SK-N-SH (cell line): ENCODE results near the gene SLC9A6.

Experiments
- CHD2 ChIP-seq: fragments of 150-350 bp; IDR thresholded peaks from 2 replicates; pipeline ENCODE4 v1.6.1; 2018; ENCODE audit warnings: low read length; ENCODE audit not compliant: partially characterized antibody
- EP300 ChIP-seq, 2 experiments: IDR thresholded peaks; 2 replicates each; pipeline versions ENCODE4 v1.4.0 to v1.6.1; 2012; ENCODE audit warnings: borderline replicate concordance in 1 of 2, low read depth in 1 of 2, low read length in 1 of 2
- EZH2phosphoT487 ChIP-seq: fragments of 200-600 bp; sonication (generic); IDR thresholded peaks from 2 replicates; pipeline ENCODE4 v1.6.1; 2017; ENCODE audit warnings: low read depth, mixed run types, mild to moderate bottlenecking, antibody characterized with exemption, moderate library complexity, borderline replicate concordance
- NFIC ChIP-seq: IDR thresholded peaks from 2 replicates; pipeline ENCODE4 v1.4.0; 2012; ENCODE audit warnings: borderline replicate concordance
- RAD21 ChIP-seq: IDR thresholded peaks from 2 replicates; pipeline ENCODE4 v1.6.1; 2012; ENCODE audit warnings: mild to moderate bottlenecking, low read length
- TAF1 ChIP-seq: IDR thresholded peaks from 2 replicates; pipeline ENCODE4 v1.6.1; 2012; ENCODE audit warnings: low read depth, mild to moderate bottlenecking, low read length, moderate library complexity, borderline replicate concordance
- TEAD4 ChIP-seq: IDR thresholded peaks from 2 replicates; pipeline ENCODE4 v1.4.0; 2012; ENCODE audit warnings: mild to moderate bottlenecking, borderline replicate concordance; ENCODE audit not compliant: insufficient read depth
- TF ChIP-seq, protein P1 (sequence below): fragments of 200-600 bp; sonication (generic); IDR thresholded peaks from 2 replicates; pipeline ENCODE4 v1.6.1; 2017; ENCODE audit warnings: antibody characterized with exemption, mild to moderate bottlenecking, moderate library complexity
- TF ChIP-seq, protein P2 (sequence below): IDR thresholded peaks from 2 replicates; pipeline ENCODE4 v1.6.1; 2012; ENCODE audit warnings: mild to moderate bottlenecking, low read depth, low read length, moderate library complexity
- TF ChIP-seq, protein P3 (sequence below): IDR thresholded peaks from 2 replicates; pipeline ENCODE4 v1.4.0; 2012; ENCODE audit warnings: low read depth, borderline replicate concordance
- TF ChIP-seq, protein P4 (sequence below): fragments of 150-350 bp; IDR thresholded peaks from 2 replicates; pipeline ENCODE4 v1.6.1; 2016; ENCODE audit warnings: mild to moderate bottlenecking, low read depth, low read length

DNA sequence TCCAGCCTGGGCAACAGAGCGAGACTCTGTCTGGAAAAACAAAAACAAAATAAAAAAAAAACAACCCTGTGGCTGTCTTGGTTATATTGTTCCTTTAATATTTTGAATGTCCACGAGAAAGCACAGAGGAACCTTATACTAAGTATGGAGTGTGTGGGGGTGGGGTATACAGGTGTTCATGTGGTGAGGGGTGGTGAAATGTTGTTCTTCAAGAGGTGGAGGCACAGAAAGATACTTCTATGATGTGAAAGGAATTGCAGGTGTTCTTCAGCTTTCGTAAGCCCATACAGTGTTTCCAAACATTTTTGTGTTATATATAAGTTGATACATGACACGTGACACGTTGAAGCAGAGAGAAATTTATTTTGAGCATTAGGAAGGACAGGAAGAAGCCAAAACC, 46.4 kb downstream of the SLC9A6 start:
- TF ChIP-seq, protein P1, sequence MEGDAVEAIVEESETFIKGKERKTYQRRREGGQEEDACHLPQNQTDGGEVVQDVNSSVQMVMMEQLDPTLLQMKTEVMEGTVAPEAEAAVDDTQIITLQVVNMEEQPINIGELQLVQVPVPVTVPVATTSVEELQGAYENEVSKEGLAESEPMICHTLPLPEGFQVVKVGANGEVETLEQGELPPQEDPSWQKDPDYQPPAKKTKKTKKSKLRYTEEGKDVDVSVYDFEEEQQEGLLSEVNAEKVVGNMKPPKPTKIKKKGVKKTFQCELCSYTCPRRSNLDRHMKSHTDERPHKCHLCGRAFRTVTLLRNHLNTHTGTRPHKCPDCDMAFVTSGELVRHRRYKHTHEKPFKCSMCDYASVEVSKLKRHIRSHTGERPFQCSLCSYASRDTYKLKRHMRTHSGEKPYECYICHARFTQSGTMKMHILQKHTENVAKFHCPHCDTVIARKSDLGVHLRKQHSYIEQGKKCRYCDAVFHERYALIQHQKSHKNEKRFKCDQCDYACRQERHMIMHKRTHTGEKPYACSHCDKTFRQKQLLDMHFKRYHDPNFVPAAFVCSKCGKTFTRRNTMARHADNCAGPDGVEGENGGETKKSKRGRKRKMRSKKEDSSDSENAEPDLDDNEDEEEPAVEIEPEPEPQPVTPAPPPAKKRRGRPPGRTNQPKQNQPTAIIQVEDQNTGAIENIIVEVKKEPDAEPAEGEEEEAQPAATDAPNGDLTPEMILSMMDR: no peak
- TF ChIP-seq TAF1: no peak
- TF ChIP-seq, protein P2, sequence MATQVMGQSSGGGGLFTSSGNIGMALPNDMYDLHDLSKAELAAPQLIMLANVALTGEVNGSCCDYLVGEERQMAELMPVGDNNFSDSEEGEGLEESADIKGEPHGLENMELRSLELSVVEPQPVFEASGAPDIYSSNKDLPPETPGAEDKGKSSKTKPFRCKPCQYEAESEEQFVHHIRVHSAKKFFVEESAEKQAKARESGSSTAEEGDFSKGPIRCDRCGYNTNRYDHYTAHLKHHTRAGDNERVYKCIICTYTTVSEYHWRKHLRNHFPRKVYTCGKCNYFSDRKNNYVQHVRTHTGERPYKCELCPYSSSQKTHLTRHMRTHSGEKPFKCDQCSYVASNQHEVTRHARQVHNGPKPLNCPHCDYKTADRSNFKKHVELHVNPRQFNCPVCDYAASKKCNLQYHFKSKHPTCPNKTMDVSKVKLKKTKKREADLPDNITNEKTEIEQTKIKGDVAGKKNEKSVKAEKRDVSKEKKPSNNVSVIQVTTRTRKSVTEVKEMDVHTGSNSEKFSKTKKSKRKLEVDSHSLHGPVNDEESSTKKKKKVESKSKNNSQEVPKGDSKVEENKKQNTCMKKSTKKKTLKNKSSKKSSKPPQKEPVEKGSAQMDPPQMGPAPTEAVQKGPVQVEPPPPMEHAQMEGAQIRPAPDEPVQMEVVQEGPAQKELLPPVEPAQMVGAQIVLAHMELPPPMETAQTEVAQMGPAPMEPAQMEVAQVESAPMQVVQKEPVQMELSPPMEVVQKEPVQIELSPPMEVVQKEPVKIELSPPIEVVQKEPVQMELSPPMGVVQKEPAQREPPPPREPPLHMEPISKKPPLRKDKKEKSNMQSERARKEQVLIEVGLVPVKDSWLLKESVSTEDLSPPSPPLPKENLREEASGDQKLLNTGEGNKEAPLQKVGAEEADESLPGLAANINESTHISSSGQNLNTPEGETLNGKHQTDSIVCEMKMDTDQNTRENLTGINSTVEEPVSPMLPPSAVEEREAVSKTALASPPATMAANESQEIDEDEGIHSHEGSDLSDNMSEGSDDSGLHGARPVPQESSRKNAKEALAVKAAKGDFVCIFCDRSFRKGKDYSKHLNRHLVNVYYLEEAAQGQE: no peak
- no peak for TF ChIP-seq TEAD4
- no peak for TF ChIP-seq NFIC
- TF ChIP-seq, protein P3, sequence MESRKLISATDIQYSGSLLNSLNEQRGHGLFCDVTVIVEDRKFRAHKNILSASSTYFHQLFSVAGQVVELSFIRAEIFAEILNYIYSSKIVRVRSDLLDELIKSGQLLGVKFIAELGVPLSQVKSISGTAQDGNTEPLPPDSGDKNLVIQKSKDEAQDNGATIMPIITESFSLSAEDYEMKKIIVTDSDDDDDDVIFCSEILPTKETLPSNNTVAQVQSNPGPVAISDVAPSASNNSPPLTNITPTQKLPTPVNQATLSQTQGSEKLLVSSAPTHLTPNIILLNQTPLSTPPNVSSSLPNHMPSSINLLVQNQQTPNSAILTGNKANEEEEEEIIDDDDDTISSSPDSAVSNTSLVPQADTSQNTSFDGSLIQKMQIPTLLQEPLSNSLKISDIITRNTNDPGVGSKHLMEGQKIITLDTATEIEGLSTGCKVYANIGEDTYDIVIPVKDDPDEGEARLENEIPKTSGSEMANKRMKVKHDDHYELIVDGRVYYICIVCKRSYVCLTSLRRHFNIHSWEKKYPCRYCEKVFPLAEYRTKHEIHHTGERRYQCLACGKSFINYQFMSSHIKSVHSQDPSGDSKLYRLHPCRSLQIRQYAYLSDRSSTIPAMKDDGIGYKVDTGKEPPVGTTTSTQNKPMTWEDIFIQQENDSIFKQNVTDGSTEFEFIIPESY: no peak
- TF ChIP-seq EP300 (IDR thresholded peaks at IDR 0.05; ENCODE audit: borderline replicate concordance in 1 of 2, low read depth in 1 of 2, low read length in 1 of 2): no peak
- no peak for TF ChIP-seq RAD21
- no peak for TF ChIP-seq EZH2phosphoT487
- TF ChIP-seq CHD2: no peak
- TF ChIP-seq, protein P4, sequence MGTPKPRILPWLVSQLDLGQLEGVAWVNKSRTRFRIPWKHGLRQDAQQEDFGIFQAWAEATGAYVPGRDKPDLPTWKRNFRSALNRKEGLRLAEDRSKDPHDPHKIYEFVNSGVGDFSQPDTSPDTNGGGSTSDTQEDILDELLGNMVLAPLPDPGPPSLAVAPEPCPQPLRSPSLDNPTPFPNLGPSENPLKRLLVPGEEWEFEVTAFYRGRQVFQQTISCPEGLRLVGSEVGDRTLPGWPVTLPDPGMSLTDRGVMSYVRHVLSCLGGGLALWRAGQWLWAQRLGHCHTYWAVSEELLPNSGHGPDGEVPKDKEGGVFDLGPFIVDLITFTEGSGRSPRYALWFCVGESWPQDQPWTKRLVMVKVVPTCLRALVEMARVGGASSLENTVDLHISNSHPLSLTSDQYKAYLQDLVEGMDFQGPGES: no peak
